ENCODE measurements around the gene FAM174B.

Gene FAM174B

DNA sequence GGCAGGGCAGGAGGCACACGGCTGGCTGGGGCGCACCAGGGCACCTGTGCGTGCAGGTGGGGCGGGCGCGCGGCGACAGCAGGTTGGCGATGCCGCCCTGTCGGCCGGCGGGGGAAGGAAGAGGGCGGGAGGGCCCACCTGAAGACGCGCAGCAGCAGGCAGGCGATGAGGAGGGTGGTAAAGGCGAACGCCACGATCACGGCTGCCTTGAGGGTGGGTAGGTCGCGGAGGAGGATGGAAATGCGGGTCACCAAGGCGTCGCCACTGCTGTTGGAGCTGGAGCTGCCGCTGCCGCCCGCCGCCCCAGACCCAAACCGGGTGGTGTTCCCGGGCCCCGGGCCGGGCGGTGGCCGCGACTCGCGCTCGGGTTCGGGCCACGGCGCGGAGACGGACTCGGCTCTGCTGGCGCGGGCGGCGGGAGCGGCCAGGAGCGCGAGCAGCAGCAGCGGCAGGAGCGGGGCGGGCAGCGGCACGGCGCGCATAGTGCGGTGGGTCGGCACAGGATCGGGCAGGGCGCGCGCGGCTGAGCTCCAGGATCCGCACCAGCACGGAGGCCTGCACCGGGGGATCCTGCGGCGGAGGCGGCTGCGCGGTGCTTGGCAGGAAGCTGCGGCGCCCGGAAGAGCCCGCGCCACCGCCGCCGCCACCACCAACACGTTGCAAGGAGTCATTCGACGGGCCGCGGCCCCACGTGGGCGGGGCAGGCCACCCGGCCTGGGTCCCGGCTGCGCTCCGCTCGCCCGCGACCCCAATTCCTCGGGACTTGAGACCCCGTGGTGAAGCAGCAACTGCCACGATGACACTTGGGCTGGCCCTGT is at the start of gene FAM174B:
TSS of gene FAM174B (minus strand) at position 598 of the 818 bp plus-strand sequence.
- DNase-seq (ENCODE audit: insufficient read length, low spot score) (no peak), FAIRE-seq (no peak)

DNA sequence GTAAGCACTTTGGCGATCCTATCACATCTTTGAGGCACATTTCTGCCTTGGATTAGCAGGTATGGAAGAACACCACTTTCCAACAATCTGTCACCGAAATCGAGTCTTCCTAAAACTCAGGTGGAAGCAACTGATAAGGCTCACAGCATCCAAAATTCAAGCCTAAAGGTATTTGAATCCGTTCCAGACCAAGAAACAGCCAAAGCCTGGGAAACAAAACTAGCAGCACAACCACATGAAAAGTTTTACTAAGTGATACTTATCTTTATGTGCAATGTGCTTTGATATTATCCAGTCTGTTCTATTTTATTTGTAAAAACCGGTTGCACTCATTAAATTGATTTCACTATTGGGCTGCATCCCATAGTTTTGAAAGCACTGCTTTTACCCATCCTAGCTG is 40.5 kb upstream of the FAM174B start:
- no peak for TF ChIP-seq POLR2A (IDR thresholded peaks at IDR 0.05; ENCODE audit: low read depth, low read length)
- FAIRE-seq: no peak
- no peak for DNase-seq (ENCODE audit: insufficient read length, low spot score)

More for the DNA sequence above, at the start of gene FAM174B:
- TF ChIP-seq POLR2A (IDR thresholded peaks at IDR 0.05; ENCODE audit: low read depth, low read length): peak; percentile 49

DNA sequence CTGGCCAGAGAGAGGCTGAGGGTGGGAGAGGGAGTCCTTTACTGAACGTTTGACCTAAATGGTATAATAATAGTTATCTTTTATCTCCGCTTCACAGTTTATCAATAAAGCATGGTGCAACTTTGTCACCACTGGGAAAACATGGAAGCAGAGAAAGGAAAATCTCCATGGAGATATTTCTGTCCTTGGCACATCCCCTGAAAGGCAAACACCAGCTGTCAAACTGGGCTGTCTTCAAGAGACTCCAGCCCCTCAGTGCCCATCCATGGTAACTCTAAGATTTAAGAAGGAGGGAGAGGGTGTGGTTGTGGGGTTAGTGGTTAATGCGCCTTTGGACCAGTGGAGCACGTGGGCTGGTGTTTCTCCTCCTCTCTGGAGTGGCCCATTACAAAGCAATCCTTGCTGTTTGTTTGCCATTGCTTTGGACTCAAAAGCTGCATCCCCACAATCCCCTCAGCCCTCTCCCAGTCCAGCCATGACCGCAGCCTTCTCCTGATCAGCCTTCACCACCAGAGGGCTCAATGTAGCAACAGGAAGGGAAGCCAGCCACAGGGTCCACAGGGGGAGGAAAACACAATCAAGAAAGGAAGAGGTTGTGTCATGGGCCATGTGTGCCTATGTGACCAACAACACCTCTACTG is 38.2 kb upstream of the FAM174B start:
- DNase-seq (ENCODE audit: insufficient read length, low spot score) (peak; percentile 30), FAIRE-seq (no peak)
- no peak for TF ChIP-seq POLR2A (IDR thresholded peaks at IDR 0.05; ENCODE audit: low read depth, low read length)

DNA sequence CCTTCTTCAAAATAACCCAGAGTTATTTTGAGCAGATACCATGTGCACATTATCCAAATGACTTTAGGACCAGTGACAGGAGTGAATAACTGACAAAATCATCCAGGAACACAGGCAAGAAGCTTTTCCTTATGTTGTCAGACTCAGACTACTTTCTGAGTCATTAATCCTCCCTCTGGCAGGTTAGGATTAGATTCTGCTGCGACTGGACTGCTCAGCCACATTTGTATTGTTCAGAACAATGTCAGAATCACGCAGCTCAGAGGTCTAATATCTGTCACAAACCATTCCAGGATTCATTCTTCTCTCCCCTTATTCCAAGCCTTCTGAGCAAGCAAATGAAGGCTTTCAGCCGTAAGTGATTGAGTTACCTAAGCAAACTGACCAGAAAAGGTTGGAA is 34.8 kb upstream of the FAM174B start:
- no peak for DNase-seq (ENCODE audit: insufficient read length, low spot score)
- TF ChIP-seq POLR2A (IDR thresholded peaks at IDR 0.05; ENCODE audit: low read depth, low read length): no peak
- FAIRE-seq: no peak

DNA sequence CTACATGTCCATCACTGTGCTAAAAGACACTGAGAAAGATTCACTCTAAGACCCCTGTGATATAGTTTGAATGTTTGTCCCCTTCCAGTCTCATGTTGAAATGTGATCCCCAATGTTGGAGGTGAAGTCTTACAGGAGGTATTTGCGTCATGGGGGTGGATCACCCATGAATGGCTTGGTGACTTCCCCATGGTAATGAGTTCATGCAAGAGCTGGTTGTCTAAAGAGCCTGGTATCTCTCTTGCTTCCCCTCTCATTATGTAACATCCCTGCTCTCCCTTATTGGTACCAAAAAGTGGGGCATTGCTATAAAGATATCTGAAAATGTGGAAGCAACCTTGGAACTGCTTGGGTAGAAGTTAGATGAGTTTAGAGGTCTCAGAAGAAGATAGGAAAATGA is 32.2 kb upstream of the FAM174B start:
- TF ChIP-seq POLR2A (IDR thresholded peaks at IDR 0.05; ENCODE audit: low read depth, low read length): no peak
- FAIRE-seq (no peak), DNase-seq (ENCODE audit: insufficient read length, low spot score) (no peak)

DNA sequence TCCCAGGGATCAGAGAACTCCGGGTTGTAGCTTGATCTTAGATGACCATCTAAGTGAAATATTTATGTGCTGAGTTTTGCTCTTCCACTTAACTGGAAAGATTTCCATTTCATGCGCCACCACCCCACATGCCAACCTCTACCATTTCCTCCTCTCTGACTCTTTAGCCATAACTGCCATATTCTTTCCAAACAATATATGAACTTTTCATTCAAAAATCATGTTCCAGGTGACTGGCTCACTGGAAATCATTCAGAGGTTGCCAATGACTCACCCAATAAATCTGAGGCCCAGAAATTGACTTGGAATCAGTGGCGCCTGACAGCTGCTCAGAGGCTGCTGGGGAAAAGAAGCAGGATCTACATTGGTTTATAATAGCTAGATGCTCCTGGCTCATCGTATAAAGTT is 31.6 kb upstream of the FAM174B start:
- DNase-seq (ENCODE audit: insufficient read length, low spot score) (no peak), FAIRE-seq (no peak)
- TF ChIP-seq POLR2A (IDR thresholded peaks at IDR 0.05; ENCODE audit: low read depth, low read length): no peak

DNA sequence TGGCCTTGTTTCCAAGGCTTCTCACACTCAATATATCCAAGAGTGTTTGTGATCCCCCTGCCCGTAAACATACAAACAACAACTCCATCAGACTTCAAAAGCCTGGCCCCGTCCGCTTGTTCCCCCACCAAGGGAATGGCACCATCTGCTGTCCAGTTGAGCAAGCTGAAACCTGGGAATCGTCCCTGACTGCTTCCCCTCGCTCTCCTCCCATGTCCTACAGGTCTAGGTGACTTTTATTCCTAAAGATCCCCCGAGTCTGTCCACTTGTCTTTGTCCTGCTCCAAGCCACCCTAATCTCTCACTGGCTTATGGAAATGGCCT is 27.9 kb upstream of the FAM174B start:
- no peak for TF ChIP-seq POLR2A (IDR thresholded peaks at IDR 0.05; ENCODE audit: low read depth, low read length)
- FAIRE-seq (no peak), DNase-seq (ENCODE audit: insufficient read length, low spot score) (no peak)

DNA sequence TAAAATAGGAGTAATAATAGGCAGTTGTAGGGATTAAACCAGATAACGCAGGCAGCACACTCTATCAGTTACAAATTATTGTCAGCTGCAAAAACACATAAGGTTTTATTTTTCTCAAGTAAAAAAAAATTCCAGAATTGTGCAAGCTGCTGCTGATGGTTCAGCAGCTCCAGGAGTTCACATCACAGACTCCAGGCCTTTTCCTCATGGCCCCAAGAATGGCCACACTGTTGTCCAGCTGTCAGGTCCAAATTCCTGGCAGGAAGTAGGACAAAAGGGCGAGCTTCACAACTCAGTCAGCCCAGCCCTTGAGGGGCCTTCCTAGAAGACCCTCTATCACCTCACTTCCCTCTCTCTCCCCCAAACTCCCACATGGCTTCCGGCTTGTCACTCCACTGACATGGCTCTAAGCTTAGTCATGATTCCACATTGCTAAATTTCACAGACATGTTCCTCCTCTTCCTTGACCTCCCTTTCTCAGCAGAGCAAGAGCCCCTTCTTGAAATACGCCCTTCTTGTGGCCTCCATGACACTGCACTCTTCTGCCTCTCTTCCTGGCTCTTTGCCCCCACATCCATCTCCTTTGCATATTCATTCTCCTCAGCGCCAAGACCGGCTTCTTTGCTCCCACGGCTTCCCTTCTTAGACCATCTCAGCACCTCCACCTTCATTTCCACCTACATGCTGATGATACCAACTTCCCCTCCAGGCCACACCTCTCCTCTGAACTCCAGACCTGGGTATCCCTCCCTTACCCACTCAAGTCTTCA is 27.4 kb upstream of the FAM174B start:
- TF ChIP-seq POLR2A (IDR thresholded peaks at IDR 0.05; ENCODE audit: low read depth, low read length): no peak
- no peak for FAIRE-seq

DNA sequence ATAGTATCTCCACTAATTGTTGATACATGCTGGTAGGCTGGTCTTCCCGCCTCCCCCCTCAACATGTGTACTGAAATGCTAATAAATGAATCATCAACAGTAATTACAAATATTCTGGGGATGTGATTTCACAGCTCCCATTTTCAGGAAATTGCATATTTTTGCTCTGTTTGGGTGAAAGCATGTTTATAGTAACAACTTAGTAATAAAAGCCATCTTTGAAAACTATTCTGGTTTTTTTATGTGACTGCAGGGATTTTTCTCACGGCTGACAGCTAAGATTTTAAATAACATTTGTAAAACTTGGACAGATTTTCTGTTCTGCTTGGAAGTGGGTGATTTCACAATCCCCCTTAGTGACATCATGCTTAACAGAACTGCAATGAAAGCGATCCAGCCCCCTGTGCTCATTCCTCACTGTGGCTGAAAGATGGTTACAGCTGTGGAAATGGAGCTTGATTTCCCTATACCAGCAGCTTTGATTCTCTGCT is 25.6 kb upstream of the FAM174B start:
- DNase-seq (ENCODE audit: insufficient read length, low spot score): no peak

More for the DNA sequence above, 27.4 kb upstream of the FAM174B start:
- DNase-seq (ENCODE audit: insufficient read length, low spot score): no peak

DNA sequence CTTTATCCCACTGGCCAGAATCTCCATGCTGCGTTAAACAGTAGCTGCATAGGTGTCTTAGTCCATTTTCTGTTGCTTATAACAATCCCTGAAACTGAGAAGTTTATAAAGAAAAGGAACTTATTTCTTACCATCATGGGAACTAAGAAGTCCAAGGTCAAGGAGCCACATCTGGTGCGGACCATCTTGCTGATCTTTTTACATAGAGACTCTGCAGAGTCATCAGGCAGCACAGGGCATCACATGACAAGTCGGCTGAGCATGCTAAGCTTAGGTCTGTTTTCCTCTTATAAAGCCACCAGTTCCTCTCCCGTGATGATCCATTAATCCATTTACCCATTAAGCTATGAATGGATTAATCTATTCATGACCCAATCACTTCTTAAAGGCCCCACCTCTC is 22.4 kb upstream of the FAM174B start:
- FAIRE-seq: no peak
- DNase-seq (ENCODE audit: insufficient read length, low spot score): no peak
- no peak for TF ChIP-seq POLR2A (IDR thresholded peaks at IDR 0.05; ENCODE audit: low read depth, low read length)

More for the DNA sequence above, 25.6 kb upstream of the FAM174B start:
- FAIRE-seq: no peak
- TF ChIP-seq POLR2A (IDR thresholded peaks at IDR 0.05; ENCODE audit: low read depth, low read length): no peak

DNA sequence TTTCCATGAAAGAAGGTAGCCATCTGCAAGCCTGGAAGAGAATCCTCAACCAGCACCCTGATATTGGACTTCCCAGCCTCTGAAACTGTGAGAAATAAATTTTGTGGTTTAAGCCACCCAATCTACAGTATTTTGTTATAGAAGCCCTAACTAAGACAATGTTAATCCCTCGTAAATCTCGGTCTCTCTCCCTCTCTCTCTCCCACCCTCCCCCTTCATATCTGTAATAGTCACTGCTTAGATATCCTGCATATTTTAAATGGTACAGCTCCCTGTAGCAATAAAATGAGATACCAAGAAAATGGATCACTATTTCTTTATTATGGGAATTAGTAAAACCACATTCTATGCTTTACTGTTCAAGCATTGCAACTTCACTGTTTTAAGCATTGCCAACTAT is 21.0 kb upstream of the FAM174B start:
- FAIRE-seq: no peak
- no peak for TF ChIP-seq POLR2A (IDR thresholded peaks at IDR 0.05; ENCODE audit: low read depth, low read length)
- DNase-seq (ENCODE audit: insufficient read length, low spot score): no peak

DNA sequence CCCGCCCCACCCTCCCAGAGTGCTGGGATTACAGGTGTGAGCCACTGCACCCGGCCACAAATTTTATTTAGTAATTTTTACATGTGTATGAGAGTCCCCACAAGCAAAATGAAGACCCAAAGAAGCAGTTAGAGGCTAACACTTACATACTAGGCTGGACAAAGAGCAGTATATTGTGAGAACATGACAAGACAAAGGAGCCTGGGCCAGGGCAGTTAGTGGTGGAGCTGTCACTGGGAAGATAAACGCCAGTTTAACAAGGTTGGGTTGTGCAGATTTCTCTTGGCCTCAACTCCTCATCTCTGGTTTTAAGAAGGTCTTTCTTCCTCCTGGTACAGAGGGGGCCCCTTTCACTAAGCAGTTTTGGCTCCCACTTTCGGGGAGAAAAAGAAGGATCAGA is 19.9 kb upstream of the FAM174B start:
- DNase-seq (ENCODE audit: insufficient read length, low spot score): no peak
- TF ChIP-seq POLR2A (IDR thresholded peaks at IDR 0.05; ENCODE audit: low read depth, low read length): no peak
- no peak for FAIRE-seq

DNA sequence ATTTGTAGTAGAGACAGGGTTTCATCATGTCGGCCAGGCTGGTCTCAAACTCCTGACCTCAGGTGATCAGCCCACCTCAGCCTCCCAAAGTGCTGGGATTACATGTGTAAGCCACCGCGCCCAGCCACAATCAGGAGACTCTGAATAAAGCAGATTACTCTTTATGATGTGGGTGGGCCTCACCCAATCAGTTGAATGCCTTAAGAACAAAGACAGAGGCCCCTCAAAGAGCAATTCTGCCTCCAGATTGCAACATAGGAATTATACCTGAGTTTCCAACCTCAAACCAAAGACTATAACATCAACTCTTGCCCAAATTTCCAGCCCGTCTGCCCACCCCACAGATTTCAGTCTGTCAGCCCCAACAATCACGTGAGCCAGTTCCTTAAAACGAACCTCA is 18.8 kb upstream of the FAM174B start:
- no peak for FAIRE-seq
- no peak for DNase-seq (ENCODE audit: insufficient read length, low spot score)
- TF ChIP-seq POLR2A (IDR thresholded peaks at IDR 0.05; ENCODE audit: low read depth, low read length): no peak

DNA sequence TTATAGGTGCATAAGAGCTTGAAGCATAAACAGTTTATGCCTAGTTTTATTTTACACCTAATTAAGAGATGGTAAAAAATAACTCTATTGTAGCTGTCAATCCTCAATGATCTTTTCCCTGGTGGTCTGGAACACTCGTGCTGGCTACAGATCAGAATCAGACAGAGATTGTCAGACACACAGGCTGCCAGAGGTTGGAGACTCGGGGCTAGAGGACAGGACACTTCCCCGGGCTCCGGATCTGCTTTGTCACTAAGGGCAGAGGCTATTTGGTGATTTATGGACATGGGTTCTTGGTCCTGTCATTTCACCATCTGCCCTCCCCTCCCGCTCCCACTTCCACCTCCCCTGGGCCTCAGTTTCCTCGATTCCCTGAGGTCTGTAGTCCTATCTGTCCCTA is 16.5 kb upstream of the FAM174B start:
- DNase-seq (ENCODE audit: insufficient read length, low spot score): no peak
- TF ChIP-seq POLR2A (IDR thresholded peaks at IDR 0.05; ENCODE audit: low read depth, low read length): no peak
- no peak for FAIRE-seq

Measured in H54 (cell line).